Measurements from ENCODE around the gene DPM1.

Gene DPM1

DNA sequence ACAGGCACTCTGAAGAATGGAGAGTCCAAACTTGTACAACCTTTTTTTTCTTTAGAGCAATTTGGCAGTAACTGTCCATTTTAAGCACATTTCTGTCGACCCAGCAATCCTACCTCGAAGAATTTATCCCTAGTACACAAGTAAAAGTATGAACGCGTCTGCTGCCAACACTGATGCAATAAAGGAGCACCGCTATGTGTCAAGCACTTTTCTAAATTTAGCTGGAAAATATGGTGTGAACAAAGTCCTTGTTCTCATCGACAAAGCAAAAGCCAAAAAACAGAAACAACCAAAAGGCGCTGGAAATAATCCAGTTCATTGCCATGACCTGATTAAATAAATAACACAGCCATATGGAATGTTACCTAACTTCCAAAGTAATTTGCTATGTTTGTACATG lies 1.1 kb downstream of the DPM1 start:
- no peak for TF ChIP-seq CTCF (IDR thresholded peaks at IDR 0.05)

DNA sequence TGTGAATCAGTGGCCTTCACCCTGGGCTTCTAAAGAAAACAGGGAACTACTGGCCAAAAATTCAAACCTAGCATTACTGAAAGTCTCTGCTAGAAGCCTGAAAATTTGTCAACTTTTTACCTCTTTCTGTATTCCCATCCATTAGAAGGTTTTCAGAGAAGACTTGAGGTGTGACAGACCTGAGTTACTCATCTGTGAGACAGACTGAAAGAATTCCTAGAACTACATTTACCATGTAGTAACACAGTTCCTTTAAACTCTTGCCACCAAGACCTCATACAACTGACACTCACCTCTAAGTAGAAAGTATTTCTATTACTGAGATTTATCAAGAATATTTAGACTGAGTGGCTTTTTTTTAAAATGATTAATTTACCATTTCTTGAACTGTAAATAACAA lies 4.5 kb downstream of the DPM1 start:
- no peak for TF ChIP-seq CTCF (IDR thresholded peaks at IDR 0.05)

DNA sequence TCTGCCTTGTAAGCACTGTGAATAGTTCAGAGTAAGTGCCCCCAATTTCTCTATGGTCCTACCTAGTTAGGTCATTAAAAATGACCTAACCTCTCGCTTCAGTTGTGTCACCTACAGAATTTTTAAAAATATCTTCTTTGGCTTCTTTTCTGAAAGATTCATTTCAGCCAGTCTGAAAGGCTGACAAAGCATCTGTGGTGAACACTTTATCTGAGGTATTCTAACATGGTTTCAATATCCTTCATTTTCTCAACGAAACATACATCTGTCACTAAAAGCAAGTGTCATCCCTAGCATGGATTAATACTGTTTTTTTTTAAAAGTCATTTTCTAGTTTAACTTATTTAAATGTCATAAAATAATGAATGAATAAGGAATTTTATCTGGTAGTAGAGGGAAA lies 5.1 kb downstream of the DPM1 start:
- TF ChIP-seq CTCF (IDR thresholded peaks at IDR 0.05), result no peak

- TF ChIP-seq CTCF (IDR thresholded peaks at IDR 0.05), result no peak
Observed at GRCh38 chr20:50948132-50948785, 10.1 kb downstream of the DPM1 start.

DNA sequence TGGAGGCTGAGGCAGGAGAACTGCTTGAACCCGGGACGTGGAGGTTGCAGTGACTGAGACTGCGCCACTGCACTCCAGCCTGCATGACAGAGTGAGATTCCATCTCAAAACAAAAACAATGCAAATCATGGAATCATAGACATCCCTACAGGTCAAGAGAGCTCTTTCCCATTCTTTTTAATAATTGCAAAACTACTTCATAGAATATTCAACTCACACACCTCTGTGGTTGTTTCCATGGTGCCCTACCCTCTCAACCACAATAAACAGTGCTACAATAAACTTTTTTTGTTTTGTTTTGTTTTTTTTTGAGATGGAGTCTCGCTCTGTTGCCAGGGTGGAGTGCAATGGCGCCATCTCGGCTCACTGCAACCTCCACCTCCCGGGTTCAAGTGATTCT lies 15.3 kb downstream of the DPM1 start:
- TF ChIP-seq CTCF (IDR thresholded peaks at IDR 0.05), result no peak

DNA sequence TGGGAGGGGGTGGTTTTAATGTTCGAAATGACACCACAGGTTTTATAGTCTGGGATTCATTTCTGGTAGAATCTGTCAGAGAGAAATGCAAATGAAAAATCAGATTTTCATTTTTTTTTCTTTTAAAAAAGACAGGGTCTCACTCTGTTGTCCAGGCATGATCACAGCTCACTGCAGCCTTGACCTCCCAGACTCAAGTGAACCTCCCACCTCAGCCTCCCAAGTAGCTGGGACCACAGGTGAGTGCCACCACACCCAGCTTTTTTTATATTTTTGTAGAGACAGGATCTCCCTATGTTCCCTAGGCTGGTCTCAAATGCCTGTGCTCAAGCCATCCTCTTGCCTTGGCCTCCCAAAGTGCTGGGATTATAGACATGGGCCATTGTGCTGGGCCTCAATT lies 24.7 kb downstream of the DPM1 start:
- no peak for TF ChIP-seq CTCF (IDR thresholded peaks at IDR 0.05)

GRCh38 chr20:50932691-50933280 lies 25.5 kb downstream of the DPM1 start:
- TF ChIP-seq CTCF (IDR thresholded peaks at IDR 0.05), result no peak
